HL-60 (cell line): ENCODE measurements around the gene DMD.

ENCODE experiments used
- GABPA ChIP-seq: IDR thresholded peaks from 2 replicates; pipeline ENCODE4 v1.6.1; 2012; ENCODE audit warnings: low read depth
- POLR2AphosphoS5 ChIP-seq: IDR thresholded peaks from 2 replicates; pipeline ENCODE4 v1.6.1; 2012; ENCODE audit warnings: low read depth
- SPI1 ChIP-seq: IDR thresholded peaks from 2 replicates; pipeline ENCODE4 v1.6.1; 2012; ENCODE audit warnings: low read depth, mild to moderate bottlenecking, borderline replicate concordance
- TF ChIP-seq, protein P1 (sequence below): IDR thresholded peaks from one replicate; pipeline ENCODE4 v1.5.1; 2011; ENCODE audit warnings: low read length, control low read depth, inconsistent platforms; ENCODE audit not compliant: insufficient read depth
- TF ChIP-seq, protein P2 (sequence below): IDR thresholded peaks from 2 replicates; pipeline ENCODE4 v1.6.1; 2012; ENCODE audit warnings: low read depth; ENCODE audit not compliant: insufficient replicate concordance

DNA sequence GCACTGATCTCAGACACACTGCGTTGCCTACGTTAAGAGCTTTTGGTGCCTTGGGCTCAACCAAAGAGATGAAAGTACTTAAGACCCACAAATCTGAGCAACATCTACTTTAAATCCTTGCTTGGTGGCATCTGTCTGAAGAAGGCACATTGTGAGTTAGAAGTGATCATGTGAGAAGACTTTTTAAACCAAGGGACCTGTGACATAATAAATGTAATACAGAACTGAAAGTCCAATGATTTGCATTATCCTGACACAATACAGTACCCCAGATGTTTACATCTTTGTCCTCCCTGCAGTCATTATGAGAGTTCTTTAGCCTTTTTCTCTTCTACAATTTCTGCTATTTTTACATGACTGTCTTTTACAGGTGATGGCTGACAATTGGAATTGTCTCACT lies 2042.8 kb downstream of the DMD start:
- TF ChIP-seq, protein P1, sequence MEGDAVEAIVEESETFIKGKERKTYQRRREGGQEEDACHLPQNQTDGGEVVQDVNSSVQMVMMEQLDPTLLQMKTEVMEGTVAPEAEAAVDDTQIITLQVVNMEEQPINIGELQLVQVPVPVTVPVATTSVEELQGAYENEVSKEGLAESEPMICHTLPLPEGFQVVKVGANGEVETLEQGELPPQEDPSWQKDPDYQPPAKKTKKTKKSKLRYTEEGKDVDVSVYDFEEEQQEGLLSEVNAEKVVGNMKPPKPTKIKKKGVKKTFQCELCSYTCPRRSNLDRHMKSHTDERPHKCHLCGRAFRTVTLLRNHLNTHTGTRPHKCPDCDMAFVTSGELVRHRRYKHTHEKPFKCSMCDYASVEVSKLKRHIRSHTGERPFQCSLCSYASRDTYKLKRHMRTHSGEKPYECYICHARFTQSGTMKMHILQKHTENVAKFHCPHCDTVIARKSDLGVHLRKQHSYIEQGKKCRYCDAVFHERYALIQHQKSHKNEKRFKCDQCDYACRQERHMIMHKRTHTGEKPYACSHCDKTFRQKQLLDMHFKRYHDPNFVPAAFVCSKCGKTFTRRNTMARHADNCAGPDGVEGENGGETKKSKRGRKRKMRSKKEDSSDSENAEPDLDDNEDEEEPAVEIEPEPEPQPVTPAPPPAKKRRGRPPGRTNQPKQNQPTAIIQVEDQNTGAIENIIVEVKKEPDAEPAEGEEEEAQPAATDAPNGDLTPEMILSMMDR, result no peak
- TF ChIP-seq POLR2AphosphoS5 (no peak), GABPA (no peak), SPI1 (no peak)
- TF ChIP-seq, protein P2, sequence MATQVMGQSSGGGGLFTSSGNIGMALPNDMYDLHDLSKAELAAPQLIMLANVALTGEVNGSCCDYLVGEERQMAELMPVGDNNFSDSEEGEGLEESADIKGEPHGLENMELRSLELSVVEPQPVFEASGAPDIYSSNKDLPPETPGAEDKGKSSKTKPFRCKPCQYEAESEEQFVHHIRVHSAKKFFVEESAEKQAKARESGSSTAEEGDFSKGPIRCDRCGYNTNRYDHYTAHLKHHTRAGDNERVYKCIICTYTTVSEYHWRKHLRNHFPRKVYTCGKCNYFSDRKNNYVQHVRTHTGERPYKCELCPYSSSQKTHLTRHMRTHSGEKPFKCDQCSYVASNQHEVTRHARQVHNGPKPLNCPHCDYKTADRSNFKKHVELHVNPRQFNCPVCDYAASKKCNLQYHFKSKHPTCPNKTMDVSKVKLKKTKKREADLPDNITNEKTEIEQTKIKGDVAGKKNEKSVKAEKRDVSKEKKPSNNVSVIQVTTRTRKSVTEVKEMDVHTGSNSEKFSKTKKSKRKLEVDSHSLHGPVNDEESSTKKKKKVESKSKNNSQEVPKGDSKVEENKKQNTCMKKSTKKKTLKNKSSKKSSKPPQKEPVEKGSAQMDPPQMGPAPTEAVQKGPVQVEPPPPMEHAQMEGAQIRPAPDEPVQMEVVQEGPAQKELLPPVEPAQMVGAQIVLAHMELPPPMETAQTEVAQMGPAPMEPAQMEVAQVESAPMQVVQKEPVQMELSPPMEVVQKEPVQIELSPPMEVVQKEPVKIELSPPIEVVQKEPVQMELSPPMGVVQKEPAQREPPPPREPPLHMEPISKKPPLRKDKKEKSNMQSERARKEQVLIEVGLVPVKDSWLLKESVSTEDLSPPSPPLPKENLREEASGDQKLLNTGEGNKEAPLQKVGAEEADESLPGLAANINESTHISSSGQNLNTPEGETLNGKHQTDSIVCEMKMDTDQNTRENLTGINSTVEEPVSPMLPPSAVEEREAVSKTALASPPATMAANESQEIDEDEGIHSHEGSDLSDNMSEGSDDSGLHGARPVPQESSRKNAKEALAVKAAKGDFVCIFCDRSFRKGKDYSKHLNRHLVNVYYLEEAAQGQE, result no peak
